Activated CD8-positive, alpha-beta memory T cell treated with anti-CD3 and anti-CD28 coated beads, Interleukin-2, amount 50 U/mL, for 4 hours (primary cell): Measurements from ENCODE around the gene ECE2.
A peak's percentile ranks its signal among the peaks of the same experiment; 100 is the strongest.
"Not testable (repeated sequence)": the region's sequence is repeated elsewhere in the genome, so short reads cannot be mapped to it uniquely, and the experiment has no call there.

ENCODE experiments used
- DNase-seq: peaks from one replicate; pipeline ENCODE4 v3.0.0-alpha.2; 2020

ECE2 gene

DNA sequence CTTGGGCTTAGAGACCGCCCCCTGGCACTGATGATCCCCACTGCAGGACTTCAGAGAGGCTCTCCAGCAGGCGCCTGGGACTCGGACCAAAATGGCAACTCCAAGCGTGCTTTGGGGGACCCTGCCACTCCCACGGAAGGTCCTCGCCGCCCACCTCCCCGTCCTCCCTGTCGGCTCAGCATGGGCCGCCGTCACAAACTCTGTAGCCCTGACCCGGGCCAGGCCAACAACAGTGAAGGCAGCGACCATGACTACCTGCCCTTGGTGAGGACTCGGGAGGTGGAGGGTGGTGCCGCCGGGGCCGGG, 34.7 kb upstream of the ECE2 start:
- no peak for DNase-seq

DNA sequence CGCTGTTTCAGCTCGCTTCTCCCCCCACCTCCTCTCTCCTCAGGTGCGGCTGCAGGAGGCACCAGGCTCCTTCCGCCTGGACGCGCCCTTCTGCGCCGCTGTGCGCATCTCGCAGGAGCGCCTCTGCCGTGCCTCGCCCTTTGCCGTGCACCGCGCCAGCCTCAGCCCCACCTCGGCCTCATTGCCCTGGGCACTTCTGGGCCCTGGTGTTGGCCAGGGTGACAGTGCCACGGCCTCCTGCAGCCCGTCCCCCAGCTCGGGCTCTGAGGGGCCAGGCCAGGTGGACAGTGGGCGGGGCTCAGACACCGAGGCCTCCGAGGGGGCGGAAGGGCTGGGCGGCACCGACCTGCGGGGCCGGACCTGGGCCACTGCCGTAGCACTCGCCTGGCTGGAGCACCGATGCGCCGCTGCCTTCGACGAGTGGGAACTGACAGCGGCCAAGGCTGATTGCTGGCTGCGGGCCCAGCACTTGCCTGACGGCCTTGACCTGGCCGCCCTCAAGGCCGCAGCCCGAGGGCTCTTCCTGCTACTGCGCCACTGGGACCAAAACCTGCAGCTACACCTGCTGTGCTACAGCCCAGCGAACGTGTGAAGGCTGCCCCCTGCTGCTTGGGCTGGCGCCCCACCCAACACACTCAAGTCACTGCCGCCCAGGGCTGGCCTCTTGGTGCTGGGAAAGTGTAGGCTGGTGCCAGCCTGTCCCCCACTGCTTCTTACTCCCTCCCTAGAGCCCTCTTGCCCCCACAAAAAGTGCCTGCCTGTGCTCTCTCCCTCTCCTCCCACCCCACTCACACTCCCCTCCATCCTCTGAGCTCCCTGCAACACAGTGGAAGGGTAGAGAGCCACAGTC, 34.1 kb upstream of the ECE2 start:
- DNase-seq, result peak; percentile 40

DNA sequence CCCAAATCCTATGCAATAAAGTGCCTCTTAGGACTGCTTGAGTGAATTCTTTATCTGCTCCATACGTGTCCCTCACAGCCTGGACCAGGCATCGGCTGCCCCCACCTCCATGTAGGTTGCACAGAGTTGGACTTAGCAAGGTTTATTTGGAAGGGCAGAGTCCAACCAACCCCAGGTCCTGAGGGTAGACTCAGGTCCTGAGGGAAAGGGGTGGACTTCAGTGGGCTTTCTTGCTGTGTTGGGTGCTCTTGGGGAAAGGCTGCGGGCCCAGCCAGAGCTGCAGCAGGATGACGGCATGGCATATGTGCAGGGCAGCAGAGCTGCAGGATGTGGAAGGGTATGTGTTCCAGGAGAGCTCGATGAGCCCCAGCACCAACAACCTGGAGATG, 33.5 kb upstream of the ECE2 start:
- DNase-seq, result no peak

DNA sequence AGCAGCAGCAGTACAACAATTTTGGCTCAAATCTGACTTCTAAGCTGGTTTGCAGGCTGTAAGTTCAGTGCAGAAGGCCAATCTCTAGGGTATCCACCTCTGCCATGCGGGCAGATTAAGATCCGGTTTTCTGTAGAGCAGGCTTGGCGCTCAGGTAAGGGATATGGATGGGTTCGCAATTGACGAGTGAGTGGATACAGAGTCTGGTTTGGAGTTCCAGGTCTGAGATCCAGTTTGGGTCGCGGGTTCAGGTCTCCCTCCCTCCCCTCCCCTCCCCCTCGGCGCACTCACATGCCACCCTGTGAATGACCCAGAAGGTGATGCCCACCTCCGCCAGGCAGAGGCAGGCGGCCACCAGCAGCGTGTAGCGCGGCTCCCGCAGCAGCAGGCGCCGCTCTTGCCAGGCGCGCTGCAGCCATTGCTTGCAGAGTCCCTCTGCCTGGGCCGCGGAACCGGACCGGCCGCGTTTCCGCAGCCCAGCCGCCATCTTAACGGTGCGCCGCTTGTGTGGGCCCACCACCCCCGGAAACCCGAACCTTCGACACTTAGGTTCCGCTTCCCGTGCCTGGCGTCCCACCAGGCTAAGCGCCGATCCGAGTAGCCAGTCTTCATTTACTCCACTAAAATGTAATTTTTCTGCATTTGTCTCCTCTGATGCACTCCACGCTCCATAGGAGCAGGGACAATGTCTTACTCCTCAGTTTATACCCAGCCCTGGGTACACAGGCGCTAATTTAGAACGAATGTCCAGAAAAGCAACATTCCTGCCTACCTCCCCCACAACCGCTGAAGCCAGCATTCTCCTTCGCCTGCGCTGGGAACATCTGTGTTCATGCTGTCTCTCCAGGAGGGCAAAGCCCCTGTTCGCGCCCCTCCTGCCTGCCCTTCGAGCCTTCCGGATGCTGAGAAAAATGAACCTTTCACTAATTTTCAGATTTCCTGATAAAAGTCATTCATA, 27.1 kb upstream of the ECE2 start, which contains the start of gene ALG3:
ALG3 (minus strand) TSS at position 509 of the 958 bp plus-strand sequence; CDS start at position 487, 22 bp downstream.
- DNase-seq, result peak; percentile 87

GRCh38 chr3:184249412-184250166, 26.2 kb upstream of the ECE2 start, which contains the start of gene EEF1AKMT4:
TSS of gene EEF1AKMT4 (plus strand) at chr3:184249672. CDS start at chr3:184249695, 23 bp downstream.
- DNase-seq, result peak; percentile 95

DNA sequence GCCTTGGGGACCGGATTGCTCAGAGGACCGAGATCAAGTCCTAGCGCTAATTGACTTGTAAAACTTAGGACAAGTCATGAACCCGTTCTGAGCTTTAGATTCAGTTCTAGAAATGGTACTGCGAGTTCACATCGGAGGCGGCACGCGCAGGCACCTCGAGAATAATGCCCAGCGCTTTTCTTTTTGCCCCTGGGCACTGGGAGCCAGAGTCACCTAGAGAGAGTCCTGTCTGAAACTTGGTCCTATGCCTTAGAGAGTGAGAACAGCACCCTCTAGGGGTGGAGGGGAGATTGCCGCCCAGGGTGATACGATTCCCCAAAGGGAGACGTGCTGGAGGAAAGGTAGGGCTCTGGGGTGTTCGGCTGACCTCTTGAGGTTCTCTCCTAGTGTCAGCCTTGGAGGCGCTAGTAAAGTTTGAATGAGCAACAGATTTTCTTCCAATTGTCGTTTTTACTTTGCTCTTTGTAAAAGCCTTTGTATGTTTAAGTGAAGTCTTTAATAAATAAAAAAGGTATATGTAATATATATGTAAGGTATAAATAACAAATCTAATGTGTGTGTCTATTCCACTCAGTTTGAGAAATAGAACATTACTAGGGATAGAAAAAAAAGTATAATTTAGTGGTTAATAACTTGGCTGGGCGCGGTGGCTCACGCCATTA, 25.5 kb upstream of the ECE2 start:
- peak; percentile 90 for DNase-seq

GRCh38 chr3:184255291-184256039, 20.4 kb upstream of the ECE2 start:
- no peak for DNase-seq

- no peak for DNase-seq
These were observed 18.5 kb upstream of the ECE2 start for GRCh38 chr3:184257083-184257915.

GRCh38 chr3:184258926-184259325, 16.9 kb upstream of the ECE2 start:
- no peak for DNase-seq

DNA sequence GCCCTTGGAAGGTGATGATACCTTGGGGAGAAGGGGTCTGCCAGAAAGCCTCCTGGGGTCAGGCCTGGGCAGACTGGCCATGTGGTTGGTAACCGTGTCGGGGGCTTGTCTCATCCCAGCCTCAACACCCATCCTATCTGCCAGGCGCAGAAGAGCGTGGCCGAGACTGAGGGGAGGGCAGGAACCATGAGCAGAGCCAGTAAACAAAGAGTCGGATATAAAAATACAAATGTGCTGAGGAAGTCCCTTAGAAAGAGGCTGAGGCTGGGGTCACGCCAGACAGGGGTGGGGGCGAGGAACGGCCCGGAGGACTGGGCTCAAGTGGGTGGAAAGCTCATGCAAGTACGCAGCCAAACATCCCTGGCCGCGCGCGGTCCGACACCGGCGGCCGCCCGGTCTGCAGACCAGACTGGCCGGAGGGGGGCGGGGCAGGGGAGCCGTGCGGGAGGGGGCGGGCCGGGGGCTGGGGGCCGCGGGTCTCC, 16.4 kb upstream of the ECE2 start:
- no peak for DNase-seq

DNA sequence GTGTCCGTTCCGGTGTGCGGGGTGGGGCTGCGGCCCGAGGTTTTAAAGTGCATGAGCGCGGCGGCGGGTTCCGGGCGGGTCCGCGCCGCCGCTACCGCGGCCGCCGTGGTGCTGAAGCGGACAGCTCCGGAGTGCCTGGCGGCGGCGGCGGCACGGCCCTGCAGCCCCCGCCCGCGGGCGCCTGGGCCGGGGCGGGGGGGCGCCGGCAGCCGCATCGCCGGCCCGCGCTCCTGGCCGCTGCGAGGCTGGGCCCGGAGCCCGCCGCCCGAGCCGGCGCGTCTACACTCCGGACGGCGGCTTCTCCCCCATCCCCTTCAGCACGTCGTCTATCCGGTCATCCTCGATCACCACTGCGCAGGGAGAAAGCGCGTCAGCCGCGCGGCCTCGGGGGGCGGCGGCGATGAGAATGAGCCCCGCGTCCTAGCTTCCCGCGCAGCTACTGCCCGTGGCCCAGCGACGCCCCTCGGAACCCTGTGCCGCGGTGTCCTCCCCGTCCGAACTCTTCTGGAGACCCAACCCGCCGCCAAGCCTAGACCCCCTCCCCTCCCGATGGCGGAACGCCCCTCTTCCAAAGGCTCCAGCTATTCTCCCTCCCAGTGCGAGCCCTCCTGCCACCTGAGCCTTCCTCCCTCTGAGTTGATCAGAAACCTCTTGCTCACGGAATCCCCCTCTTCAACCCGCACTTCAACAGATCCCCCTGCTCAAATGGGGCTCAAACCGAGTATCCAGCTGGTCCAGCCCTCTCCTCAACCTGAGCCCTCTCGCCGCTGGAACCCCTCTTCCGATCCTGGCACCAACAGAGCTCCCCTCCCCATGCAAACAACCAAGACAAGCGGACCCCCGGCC, 15.7 kb upstream of the ECE2 start:
- DNase-seq, result peak; percentile 45

- DNase-seq, result no peak
These were observed 15.0 kb upstream of the ECE2 start for GRCh38 chr3:184260724-184261269.

GRCh38 chr3:184261270-184261853, 14.5 kb upstream of the ECE2 start, which contains the start of gene CAMK2N2:
TSS of gene CAMK2N2 (minus strand) at chr3:184261553. CDS start at chr3:184261285, 268 bp downstream.
- peak; percentile 62 for DNase-seq

DNA sequence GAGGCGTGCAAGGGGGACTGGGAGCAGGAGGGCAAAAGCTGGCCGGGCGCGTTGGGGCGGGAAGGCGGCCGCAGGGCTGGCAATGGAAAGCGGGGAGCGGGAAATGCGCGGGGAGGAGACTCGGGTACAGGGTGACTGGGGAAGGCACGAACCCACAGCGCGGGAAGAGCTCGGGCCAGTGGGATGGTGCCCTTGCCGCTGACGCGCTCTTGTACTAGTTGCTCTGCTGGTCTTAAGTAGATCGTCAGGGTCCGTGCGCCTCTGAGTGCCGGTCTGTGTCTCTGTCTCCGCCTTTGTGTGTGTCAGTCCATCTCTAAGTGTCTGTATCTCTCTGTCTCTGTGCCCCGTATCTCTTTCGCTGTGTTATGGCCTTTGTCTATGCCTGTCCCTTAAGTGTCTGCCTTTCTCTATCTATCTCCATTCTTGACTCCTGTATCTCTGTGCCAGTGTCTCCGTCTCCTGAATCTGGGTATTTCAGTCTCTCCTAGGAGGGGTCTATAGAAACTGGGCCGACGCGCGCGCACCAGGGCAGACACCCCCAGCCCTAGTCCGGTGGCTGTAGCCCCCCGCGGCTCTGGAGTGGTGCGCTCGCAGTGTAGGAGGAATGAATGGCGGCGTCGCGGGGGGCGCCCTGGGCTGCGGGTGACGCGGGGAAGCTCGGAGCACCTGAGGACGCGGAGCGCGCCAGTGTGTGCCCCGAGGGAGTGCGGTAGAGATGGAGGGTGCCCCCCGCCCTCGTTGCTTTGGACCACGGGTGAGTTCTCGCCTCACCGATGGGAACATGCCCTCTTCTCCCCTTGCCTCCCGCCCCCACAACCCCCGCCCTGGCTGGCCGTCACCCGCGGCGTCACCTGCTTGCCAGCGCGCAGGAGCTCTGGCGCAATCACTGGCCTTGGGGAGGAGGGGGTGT, 13.7 kb upstream of the ECE2 start:
- peak; percentile 41 for DNase-seq

GRCh38 chr3:184262764-184263179, 13.1 kb upstream of the ECE2 start:
- DNase-seq, result no peak

GRCh38 chr3:184267249-184267648, 8.6 kb upstream of the ECE2 start:
- not testable (repeated sequence) for DNase-seq

DNA sequence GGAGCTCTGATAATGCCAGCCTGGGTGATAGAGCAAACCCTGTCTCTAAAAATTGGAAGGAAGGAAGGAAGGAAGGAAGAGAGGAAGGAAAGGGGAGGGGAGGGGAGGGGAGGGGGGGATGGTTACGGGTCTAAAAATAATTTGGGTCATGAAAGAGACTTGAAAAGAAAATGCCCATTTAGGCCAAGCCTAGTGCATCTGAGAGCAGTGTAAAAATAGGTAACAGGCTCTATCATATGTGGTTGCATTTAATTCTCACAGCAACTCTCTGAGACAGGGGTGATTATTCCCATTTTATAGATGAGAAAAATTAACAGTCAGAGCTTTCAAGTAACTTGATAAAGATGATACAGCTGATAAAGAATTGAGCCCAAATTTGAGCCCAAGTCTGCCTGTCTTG, 3.6 kb upstream of the ECE2 start:
- DNase-seq, result no peak

DNA sequence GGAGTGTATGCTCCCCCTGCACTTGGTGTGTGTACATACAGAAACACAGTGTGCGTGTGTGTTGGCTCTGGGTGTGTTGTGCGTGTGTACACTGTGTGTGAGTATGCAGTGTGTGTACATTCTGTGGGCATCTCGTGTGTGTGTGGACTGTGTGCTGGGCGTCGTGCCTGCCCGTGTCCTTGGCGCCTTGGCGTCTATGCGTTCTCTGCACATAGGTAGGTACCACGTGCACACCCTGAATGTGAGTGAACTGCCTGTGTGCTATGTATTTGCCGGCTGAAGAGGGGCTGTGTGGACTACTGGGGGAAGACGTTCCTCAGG, 481 bp upstream of the ECE2 start:
- DNase-seq, result no peak
